ENCODE data around the gene ARMH4.

ARMH4 gene

DNA sequence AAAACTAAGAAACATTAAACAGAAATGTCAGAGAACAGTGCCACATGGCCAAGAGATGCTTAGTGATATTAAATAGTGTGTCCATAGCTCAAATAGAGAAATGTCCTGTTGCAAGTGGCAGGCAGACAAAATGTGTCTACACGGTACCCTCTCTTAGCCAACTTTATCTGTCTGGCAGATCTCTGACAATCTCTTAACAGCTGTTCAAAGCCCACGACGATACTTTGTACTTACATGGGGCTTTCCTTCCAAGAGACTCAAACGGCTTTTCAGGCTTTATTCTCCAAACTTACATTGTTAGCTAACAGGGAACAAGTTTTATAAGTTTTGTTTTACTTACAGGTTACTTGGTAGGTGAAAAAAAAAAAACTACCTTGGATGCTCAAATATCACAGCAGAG lies 45.6 kb downstream of the ARMH4 start:
- Mint-ChIP-seq H3K9me3 (no peaks in the 10 kb centered on the region), H3K4me1 (ENCODE audit: low read depth in 2 of 2) (peaks cover 0 to 3% of the 10 kb centered on the region in 2 donors), H3K27me3 (peaks cover 26 to 34% of the 10 kb centered on the region in 2 donors), H3K36me3 (ENCODE audit: insufficient read depth) (no peaks in the 10 kb centered on the region), H3K4me3 (no peak overlapping the region), H3K27ac (no peak overlapping the region)
- DNase-seq (no peak), ATAC-seq (replicated peaks) (no peak)

DNA sequence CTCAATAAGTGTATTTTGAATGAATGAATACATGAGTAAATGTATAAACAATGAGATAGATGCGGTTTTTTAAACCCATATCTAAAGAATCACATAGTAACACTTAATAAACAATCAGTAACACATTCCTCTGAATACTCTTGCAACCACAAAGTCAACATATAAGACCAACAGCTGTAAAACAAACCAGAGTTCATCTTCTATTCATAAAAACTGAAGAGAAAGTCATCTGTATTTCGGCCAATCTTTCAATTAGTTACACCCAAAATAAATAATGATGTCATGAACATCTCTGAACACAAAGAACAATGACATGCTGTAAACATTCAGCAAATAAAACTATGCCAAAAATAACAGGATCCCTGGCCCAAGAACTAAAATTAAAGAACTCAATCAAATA lies 47.2 kb downstream of the ARMH4 start:
- H3K36me3 Mint-ChIP-seq (ENCODE audit: insufficient read depth) = no peaks in the 10 kb centered on the region
- ATAC-seq (replicated peaks) = no peak

DNA sequence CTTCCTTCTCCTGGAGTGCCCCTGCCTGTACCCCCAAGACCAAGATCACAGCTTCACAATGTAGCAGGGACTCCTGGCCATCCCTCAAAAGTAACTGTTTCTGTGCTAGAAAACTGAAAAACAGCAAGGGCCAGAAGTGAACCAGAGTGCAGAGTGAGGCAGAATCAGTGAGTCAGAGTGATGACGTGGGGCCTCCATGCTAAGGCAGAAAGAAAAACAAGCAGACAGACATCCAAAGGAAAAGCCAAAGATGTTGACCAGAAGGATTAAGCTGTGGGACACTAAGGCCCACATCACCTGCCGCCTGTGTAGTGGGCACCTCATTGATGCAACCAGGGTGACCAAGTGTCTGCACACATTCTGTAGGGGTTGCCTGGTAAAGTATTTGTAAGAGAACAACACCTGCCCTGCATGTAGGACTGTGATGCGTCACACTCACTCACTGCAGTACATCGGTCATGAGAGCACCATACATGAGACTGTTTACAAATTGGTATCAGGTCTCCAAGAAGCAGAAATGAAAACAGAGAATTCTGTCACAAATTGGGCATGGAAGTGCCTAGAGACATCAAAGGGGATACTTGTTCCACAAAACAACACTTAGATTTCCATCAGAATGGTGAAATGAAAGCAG lies 51.2 kb downstream of the ARMH4 start:
- Mint-ChIP-seq H3K36me3 (ENCODE audit: insufficient read depth) (no peaks in the 10 kb centered on the region), H3K27me3 (peaks cover 20 to 24% of the 10 kb centered on the region in 2 donors), H3K27ac (no peak overlapping the region), H3K4me1 (ENCODE audit: low read depth in 2 of 2) (no peaks in the 10 kb centered on the region), H3K9me3 (no peaks in the 10 kb centered on the region), H3K4me3 (no peak overlapping the region)
- no peak for DNase-seq
- no peak for ATAC-seq (replicated peaks)

More for the DNA sequence above, 47.2 kb downstream of the ARMH4 start:
- Mint-ChIP-seq H3K27ac (no peak overlapping the region), H3K27me3 (peaks cover 26 to 34% of the 10 kb centered on the region in 2 donors), H3K4me3 (no peak overlapping the region), H3K4me1 (ENCODE audit: low read depth in 2 of 2) (peaks cover 0 to 3% of the 10 kb centered on the region in 2 donors), H3K9me3 (no peaks in the 10 kb centered on the region)
- no peak for DNase-seq

DNA sequence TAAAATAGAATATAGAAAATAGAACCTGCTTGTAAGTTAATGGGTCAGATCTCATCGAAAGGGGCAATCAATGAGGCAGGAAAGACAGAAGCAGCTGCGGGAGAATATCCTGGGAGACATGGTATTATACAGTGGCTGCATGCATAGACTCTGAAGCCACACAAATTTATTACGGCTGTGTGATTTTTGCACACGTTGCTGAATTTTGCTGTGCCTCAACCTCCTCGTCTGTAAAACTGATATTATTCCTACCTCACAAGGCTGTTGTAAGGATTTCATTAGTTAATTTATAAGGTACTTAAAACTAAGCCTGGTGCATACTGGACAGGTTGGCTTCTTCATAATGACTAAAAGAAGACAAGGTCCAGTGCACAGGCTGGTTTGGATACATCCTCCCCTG lies 52.3 kb downstream of the ARMH4 start:
- H3K27me3 Mint-ChIP-seq = peaks cover 9 to 16% of the 10 kb centered on the region in 2 donors
- no peaks in the 10 kb centered on the region for H3K36me3 Mint-ChIP-seq (ENCODE audit: insufficient read depth)
- H3K27ac Mint-ChIP-seq = no peak overlapping the region
- DNase-seq (no peak), ATAC-seq (replicated peaks) (no peak)
- H3K4me1 Mint-ChIP-seq (ENCODE audit: low read depth in 2 of 2) = no peaks in the 10 kb centered on the region
- no peak overlapping the region for H3K4me3 Mint-ChIP-seq
- H3K9me3 Mint-ChIP-seq = no peaks in the 10 kb centered on the region

DNA sequence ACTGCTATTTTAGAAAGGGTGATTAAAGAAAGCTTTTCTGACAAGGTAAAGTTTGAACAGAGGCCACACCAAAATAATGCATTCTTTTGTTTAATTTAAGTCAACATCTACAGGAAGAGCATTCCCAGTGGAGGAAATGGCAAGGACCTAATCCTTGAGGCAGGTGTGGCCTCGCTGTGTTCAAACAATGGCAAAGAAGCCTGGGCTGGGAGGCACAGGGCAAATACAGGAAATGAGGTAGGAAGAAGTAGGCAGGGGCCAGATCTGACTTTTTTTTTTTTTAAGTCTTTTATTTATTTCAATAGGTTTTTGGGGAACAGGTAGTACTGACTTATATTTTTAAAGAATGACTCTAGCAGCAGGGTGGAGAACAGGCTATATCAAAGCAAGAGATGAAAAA lies 53.5 kb downstream of the ARMH4 start:
- no peak overlapping the region for H3K4me3 Mint-ChIP-seq
- H3K27ac Mint-ChIP-seq = no peak overlapping the region
- H3K9me3 Mint-ChIP-seq = no peaks in the 10 kb centered on the region
- no peak for ATAC-seq (replicated peaks)
- no peaks in the 10 kb centered on the region for H3K4me1 Mint-ChIP-seq (ENCODE audit: low read depth in 2 of 2)
- peaks cover 5 to 6% of the 10 kb centered on the region in 2 donors for H3K27me3 Mint-ChIP-seq
- DNase-seq = no peak
- H3K36me3 Mint-ChIP-seq (ENCODE audit: insufficient read depth) = no peaks in the 10 kb centered on the region

DNA sequence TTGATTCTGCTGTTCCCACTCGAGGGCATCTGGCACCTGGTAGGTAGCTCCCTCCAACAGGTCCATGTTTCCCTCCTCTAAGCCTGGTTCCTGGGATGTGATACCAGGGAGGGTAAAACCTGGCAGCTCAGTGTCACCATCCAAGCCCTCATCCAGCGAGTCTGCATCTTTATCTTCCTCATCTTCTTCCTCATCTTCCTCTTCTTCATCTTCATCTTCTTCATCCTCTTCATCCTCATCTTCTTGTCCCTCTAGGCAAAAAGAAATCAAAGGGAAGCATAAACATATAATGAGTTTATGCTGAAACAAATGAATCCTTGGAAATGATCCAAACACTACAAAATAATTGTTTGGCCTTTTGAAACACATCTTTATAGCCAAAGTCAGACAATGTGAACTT lies 55.3 kb downstream of the ARMH4 start:
- H3K36me3 Mint-ChIP-seq (ENCODE audit: insufficient read depth) = no peaks in the 10 kb centered on the region
- H3K4me1 Mint-ChIP-seq (ENCODE audit: low read depth in 2 of 2) = no peaks in the 10 kb centered on the region
- H3K4me3 Mint-ChIP-seq = no peak overlapping the region
- ATAC-seq (replicated peaks) = no peak
- H3K27me3 Mint-ChIP-seq = peaks cover 5 to 18% of the 10 kb centered on the region in 2 donors
- H3K9me3 Mint-ChIP-seq = no peaks in the 10 kb centered on the region
- no peak for DNase-seq
- H3K27ac Mint-ChIP-seq = no peak overlapping the region

DNA sequence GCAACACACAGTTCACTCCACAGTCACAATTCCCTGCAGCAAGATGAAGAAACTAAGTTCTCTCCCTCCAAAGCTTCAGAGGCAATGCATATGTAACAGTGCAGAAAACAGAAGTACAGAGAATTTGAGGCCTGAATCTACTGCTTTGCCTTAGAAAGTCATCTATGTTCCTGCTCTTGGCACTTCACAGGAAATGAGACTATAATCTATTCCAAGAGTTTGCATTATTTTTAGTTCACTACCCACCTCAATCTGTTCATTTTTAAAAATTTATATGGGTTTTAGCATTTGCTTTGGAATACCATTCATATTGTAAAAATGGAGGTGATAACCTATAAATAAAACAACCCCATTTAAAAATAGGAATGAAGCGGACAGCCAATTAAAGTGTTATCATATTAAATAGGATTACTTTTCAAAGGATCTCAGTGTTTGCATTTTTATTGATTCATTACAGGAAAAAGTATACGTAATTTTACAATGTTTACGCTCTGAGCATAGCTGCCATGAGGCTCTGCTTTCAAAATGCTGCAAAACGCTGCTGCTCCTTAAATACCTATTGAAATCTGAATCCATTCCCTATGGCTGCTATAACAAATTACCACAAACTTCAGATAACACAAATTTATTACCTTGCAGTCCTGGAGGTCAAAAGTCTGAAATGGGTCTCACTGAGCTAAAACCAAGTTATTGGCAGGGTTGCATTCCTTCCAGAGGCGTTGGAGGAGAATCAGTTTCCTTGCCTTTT lies 60.0 kb downstream of the ARMH4 start:
- Mint-ChIP-seq H3K27me3 (peaks cover 14 to 25% of the 10 kb centered on the region in 2 donors), H3K4me1 (ENCODE audit: low read depth in 2 of 2) (no peaks in the 10 kb centered on the region), H3K4me3 (no peak overlapping the region), H3K9me3 (no peaks in the 10 kb centered on the region), H3K27ac (no peak overlapping the region), H3K36me3 (ENCODE audit: insufficient read depth) (no peaks in the 10 kb centered on the region)
- ATAC-seq (replicated peaks) (no peak), DNase-seq (no peak)

DNA sequence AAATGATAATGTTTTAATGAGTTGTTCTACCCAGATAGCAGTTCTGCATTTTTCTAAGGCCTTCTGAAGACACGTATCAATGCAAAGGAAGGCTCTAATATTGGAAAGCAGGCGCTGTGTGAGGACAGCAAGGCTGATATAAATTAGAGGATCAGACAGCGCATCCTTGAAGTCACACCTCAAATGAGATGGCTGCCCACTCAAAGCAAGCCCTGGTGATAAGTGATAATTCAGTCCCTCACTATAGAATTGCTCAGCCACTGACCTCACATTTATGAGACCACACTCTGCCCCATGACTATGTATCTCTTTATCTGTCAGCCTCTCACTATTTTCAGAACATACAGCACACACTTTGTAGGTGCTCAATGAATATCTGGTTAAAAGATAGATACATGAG lies 62.4 kb downstream of the ARMH4 start:
- DNase-seq (no peak), ATAC-seq (replicated peaks) (no peak)
- no peak overlapping the region for H3K4me3 Mint-ChIP-seq
- no peaks in the 10 kb centered on the region for H3K4me1 Mint-ChIP-seq (ENCODE audit: low read depth in 2 of 2)
- H3K27ac Mint-ChIP-seq = no peak overlapping the region
- no peaks in the 10 kb centered on the region for H3K9me3 Mint-ChIP-seq
- peaks cover 19 to 39% of the 10 kb centered on the region in 2 donors for H3K27me3 Mint-ChIP-seq
- no peaks in the 10 kb centered on the region for H3K36me3 Mint-ChIP-seq (ENCODE audit: insufficient read depth)

DNA sequence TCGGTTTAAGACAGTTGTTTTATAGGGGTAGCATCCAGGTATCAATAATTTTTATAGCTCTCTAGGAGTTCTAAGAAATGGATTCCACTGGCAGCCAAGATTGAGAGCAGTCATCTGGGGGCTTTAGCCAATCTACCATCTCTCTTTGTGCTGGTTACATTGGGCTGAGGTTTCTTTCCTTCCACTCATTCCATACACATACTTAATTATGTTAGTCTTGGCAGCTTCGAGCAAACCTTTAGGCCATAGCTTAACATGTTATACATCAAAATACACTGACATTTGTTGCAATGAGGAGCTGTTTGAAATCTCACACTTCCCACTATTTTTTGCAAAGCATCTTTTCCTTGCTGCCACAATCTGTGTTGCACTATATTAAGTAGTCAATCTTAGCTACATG lies 63.1 kb downstream of the ARMH4 start:
- peaks cover 19 to 33% of the 10 kb centered on the region in 2 donors for H3K27me3 Mint-ChIP-seq
- H3K27ac Mint-ChIP-seq = no peak overlapping the region
- H3K4me1 Mint-ChIP-seq (ENCODE audit: low read depth in 2 of 2) = no peaks in the 10 kb centered on the region
- H3K36me3 Mint-ChIP-seq (ENCODE audit: insufficient read depth) = peaks cover 3% of the 10 kb centered on the region
- H3K9me3 Mint-ChIP-seq = no peaks in the 10 kb centered on the region
- DNase-seq (no peak), ATAC-seq (replicated peaks) (no peak)
- no peak overlapping the region for H3K4me3 Mint-ChIP-seq

DNA sequence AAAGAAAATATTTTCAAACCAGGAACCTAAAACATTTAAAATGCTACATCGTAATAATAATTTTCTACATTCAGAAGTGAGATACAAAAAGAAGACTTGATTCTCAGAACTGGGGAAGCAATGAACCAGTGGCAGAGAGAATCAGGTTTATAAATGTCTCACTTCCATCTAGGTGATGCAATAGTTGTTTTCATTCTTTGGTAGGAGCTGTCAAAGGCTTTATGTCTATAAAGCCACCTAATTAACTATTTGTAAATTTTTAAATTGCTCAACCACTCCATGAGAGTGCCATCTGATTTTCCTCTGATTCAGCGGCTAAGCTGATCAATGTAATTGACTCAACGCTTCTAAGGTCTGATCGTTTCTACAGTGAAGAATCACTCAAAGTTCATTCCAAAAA lies 66.1 kb downstream of the ARMH4 start:
- Mint-ChIP-seq H3K9me3 (no peaks in the 10 kb centered on the region), H3K27ac (no peak overlapping the region), H3K4me1 (ENCODE audit: low read depth in 2 of 2) (no peaks in the 10 kb centered on the region), H3K4me3 (no peak overlapping the region), H3K27me3 (peaks cover 23 to 31% of the 10 kb centered on the region in 2 donors), H3K36me3 (ENCODE audit: insufficient read depth) (peaks cover 3% of the 10 kb centered on the region)
- ATAC-seq (replicated peaks) (no peak), DNase-seq (no peak)

DNA sequence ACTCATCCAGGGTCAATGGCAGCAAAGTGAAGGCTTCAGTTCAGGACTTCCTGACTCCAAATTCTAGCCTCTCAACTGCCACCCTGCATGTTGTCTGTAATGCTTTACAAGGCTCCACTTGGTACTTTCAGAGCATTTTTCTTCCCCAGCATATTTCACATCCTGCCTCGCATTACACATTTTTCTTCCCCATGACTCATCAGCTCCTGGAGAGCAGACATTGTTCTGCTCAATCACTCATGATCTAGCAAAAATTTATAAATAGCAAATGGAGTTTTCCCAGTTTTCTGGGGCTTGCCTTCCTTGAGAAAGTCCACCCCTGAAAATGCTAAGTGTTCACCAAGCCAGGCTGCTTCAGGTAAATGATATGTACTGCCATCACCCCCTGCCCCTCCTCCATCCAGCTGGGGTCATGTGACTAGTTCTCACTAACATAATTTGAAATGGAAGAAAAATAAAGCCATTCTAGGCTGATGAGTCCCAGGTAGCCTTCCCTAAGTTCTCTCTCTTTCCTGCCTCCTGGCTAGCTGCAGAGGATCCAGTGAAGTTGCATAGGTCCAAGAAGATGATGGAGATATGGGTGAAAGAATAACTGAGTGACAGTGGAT lies 69.4 kb downstream of the ARMH4 start:
- no peaks in the 10 kb centered on the region for H3K4me1 Mint-ChIP-seq (ENCODE audit: low read depth in 2 of 2)
- H3K9me3 Mint-ChIP-seq = no peaks in the 10 kb centered on the region
- peaks cover 22 to 29% of the 10 kb centered on the region in 2 donors for H3K27me3 Mint-ChIP-seq
- H3K4me3 Mint-ChIP-seq = no peak overlapping the region
- no peak for DNase-seq
- H3K27ac Mint-ChIP-seq = no peak overlapping the region
- H3K36me3 Mint-ChIP-seq (ENCODE audit: insufficient read depth) = peaks cover 3% of the 10 kb centered on the region
- ATAC-seq (replicated peaks) = no peak

DNA sequence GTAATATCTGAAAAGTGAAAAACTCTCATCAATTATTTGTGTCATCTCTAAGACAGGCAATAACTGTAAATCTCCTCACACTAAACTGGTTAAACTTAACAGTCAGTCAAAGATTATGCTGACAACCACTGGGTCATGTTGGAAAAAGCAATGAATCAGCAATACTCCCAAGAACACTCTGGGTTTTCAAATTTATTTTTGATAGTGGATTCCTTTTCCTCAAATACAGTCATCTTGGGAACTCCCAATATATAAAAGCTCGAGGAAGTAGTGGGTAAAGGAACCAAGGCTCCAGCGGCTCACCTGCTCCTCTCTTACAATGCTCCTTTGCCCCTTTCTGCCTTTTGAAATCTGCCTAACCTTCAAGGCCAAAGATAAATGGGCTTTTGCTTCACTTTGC lies 70.0 kb downstream of the ARMH4 start:
- Mint-ChIP-seq H3K4me3 (no peak overlapping the region), H3K4me1 (ENCODE audit: low read depth in 2 of 2) (no peaks in the 10 kb centered on the region), H3K27me3 (peaks cover 18 to 23% of the 10 kb centered on the region in 2 donors), H3K27ac (no peak overlapping the region), H3K36me3 (ENCODE audit: insufficient read depth) (peaks cover 3% of the 10 kb centered on the region), H3K9me3 (no peaks in the 10 kb centered on the region)
- ATAC-seq (replicated peaks) (no peak), DNase-seq (no peak)

DNA sequence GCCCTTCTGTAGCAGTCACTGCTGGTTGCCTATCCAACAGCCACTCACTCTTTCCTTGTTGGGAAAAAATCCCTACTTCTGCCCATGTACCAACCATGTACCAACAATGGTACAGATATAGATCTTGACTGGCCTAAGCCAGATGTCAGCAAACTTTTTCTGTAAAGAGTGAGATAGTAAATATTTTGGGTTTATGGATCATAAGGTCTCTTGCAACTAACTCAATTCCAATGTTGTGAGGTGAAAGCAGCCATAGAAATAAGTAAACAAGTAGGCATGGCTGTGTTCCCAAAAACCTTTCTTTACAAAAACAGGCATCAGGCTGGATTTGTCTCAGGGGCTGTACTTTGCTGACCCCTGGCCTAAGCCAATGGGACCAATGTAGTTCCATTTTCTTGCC lies 73.5 kb downstream of the ARMH4 start:
- ATAC-seq (replicated peaks) = no peak
- DNase-seq = no peak
- no peak overlapping the region for H3K27ac Mint-ChIP-seq
- no peak overlapping the region for H3K4me3 Mint-ChIP-seq
- H3K27me3 Mint-ChIP-seq = peaks cover 9 to 19% of the 10 kb centered on the region in 2 donors
- H3K36me3 Mint-ChIP-seq (ENCODE audit: insufficient read depth) = no peaks in the 10 kb centered on the region
- no peaks in the 10 kb centered on the region for H3K9me3 Mint-ChIP-seq
- no peaks in the 10 kb centered on the region for H3K4me1 Mint-ChIP-seq (ENCODE audit: low read depth in 2 of 2)

DNA sequence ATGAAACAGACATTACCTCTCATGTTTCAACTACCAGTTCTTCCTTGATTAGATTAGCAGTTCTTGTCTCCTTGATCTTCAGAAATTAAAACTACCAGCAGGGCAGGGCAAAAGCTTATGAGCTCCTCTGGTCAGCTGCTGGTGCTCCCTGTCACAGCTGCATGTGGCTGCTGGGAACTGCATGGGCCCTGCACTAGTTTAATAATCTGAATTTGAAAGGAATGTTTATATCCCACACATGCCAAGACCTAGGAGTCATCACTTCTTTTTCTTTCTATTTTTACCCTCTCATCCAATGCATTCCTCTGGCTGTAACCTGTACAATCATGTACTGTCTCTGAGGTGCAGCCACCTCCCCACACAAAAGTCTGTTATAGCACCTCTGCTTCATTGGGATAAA lies 73.9 kb downstream of the ARMH4 start:
- DNase-seq (no peak), ATAC-seq (replicated peaks) (no peak)
- Mint-ChIP-seq H3K4me3 (no peak overlapping the region), H3K27ac (no peak overlapping the region), H3K9me3 (no peaks in the 10 kb centered on the region), H3K36me3 (ENCODE audit: insufficient read depth) (no peaks in the 10 kb centered on the region), H3K4me1 (ENCODE audit: low read depth in 2 of 2) (no peaks in the 10 kb centered on the region), H3K27me3 (peaks cover 9 to 19% of the 10 kb centered on the region in 2 donors)

All from effector memory CD8-positive, alpha-beta T cell (primary cell).